Activated CD4-positive, alpha-beta T cell treated with anti-CD3 and anti-CD28 coated beads, Interleukin-2, amount 10 ng/mL, durations not matched to agents 24 days and 14 days (primary cell): ENCODE data around the gene TSHZ3. TPM values are rescaled to one million over a fixed set of nuclear protein-coding genes. Genes with fewer than 3 reads are reported as not detected.

ENCODE experiments used
- DNase-seq: peaks from one replicate; pipeline ENCODE4 v3.0.0; 2022
- H3K27ac Mint-ChIP-seq: one replicate; pipeline ENCODE4 v1.8.0; 2022; ENCODE audit warnings: mild to moderate bottlenecking, mixed read lengths
- H3K27me3 Mint-ChIP-seq: one replicate; pipeline ENCODE4 v1.8.0; 2022; ENCODE audit warnings: mixed read lengths
- H3K36me3 Mint-ChIP-seq: one replicate; pipeline ENCODE4 v1.8.0; 2022; ENCODE audit warnings: low read depth, mild to moderate bottlenecking, mixed read lengths
- H3K4me1 Mint-ChIP-seq: one replicate; pipeline ENCODE4 v1.8.0; 2021; ENCODE audit warnings: mixed read lengths
- H3K4me3 Mint-ChIP-seq: one replicate; pipeline ENCODE4 v1.8.0; 2022; ENCODE audit warnings: mild to moderate bottlenecking, moderate library complexity, mixed read lengths
- H3K9me3 Mint-ChIP-seq: one replicate; pipeline ENCODE4 v1.8.0; 2021; ENCODE audit warnings: mixed read lengths
- intact Hi-C: fragments of 100-400 bp; cut with micrococcal nuclease; formaldehyde crosslinking; loops from one replicate; pipeline ENCODE4 v1.15.1; 2023
- total RNA-seq: library from RNA; stranded (reverse); gene quantifications from 2 replicates; pipeline ENCODE4 v1.2.3, GENCODE V29; 2022

Gene TSHZ3
- total RNA-seq, 1 donor from 2014 or later: 1.6 TPM

DNA sequence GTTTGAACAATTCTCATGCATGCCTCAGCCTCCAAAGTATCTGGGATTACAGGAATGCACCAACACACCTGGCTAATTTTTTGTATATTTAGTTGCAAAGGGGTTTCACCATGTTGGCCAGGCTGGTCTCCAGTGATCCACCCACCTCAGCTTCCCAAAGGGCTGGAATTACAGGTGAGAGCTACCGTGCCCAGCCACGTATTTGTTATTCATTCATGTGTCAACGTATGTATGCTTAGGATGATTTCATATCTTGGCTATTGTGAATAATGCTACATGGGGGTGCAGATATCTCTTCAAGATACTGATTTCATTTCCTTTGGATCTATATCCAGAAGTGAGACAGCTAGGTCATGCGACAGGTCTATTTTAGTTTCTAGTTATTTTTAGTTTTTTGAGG lies 113.4 kb downstream of the TSHZ3 start:
- Mint-ChIP-seq H3K4me3 (no peak overlapping the region), H3K27me3 (peaks cover 31% of the 10 kb centered on the region), H3K4me1 (no peaks in the 10 kb centered on the region), H3K27ac (no peak overlapping the region), H3K36me3 (no peaks in the 10 kb centered on the region), H3K9me3 (no peaks in the 10 kb centered on the region)
- intact Hi-C loops: no loop called here
- no peak for DNase-seq

DNA sequence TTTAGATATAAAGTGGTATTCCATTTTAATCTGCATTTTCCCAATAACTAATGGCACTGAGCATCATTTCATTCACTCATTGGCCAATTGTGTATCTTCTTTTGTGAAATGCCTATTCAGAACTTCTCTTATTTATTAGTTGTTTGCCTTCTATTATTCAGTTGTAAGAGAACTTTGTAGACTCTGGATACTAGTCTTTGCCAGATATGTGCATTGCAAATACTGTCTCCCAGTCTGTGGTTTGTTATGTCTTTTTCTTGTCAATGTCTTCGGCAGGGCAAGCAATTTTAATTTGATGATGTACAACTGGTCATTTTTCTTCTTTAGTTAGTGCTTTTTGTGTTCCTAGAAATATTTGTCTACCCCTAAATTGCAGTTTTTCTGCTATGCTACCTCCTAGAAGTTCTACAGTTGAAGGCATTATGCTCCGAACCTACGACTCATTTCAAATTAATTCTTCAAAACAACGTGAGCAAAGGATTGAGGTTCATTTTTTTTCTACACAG lies 115.9 kb downstream of the TSHZ3 start:
- Mint-ChIP-seq H3K9me3 (no peaks in the 10 kb centered on the region), H3K4me1 (no peaks in the 10 kb centered on the region), H3K27me3 (peaks cover 30% of the 10 kb centered on the region), H3K36me3 (no peaks in the 10 kb centered on the region), H3K4me3 (no peak overlapping the region), H3K27ac (no peak overlapping the region)
- intact Hi-C loops: no loop called here
- peak; percentile 4 for DNase-seq

DNA sequence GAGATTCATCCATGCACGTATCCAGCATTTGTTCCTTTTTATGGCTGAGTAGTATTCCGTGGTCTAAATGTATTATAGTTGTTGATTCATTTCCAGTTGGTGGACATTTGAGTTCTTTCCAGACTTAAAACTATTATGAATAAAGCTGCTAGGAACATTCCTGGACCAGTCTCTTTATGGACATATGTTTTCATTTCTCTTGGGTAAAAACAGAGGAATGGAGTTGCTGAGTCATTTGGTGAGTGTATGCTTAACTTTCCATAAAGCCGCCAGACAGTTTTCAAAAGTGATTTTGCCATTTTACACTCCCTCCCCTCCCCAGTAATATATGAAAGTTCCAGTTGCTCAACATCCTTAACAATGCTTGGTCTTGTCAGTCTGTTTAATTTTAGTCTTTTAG lies 116.4 kb downstream of the TSHZ3 start:
- Mint-ChIP-seq H3K4me1 (no peaks in the 10 kb centered on the region), H3K4me3 (no peak overlapping the region), H3K9me3 (no peaks in the 10 kb centered on the region), H3K27me3 (peaks cover 31% of the 10 kb centered on the region), H3K27ac (no peak overlapping the region), H3K36me3 (no peaks in the 10 kb centered on the region)
- intact Hi-C loops: no loop called here
- DNase-seq: peak; percentile 1

DNA sequence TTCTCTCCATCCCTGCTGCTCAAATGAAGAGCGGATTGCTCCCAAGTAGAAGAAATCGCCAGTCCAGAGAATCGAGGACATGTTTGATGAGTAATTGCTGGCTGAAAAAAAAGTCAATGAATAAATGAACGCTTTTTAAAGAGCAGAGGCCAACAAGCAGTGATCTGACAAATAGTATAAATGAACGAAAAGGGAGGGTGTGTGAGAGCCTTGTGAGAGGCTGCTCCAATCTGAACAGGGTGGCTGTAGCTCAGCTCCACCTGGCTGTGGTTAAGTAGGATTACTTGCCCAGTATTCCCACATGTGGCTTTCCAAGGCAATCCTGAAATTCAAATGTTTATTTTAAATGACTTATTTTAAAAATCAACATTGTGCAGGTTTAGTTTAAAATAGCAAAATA lies 117.1 kb downstream of the TSHZ3 start:
- H3K9me3 Mint-ChIP-seq: no peaks in the 10 kb centered on the region
- H3K27me3 Mint-ChIP-seq: peaks cover 32% of the 10 kb centered on the region
- H3K4me1 Mint-ChIP-seq: no peaks in the 10 kb centered on the region
- no peak overlapping the region for H3K4me3 Mint-ChIP-seq
- intact Hi-C loops: no loop called here
- no peaks in the 10 kb centered on the region for H3K36me3 Mint-ChIP-seq
- DNase-seq: no peak
- no peak overlapping the region for H3K27ac Mint-ChIP-seq

DNA sequence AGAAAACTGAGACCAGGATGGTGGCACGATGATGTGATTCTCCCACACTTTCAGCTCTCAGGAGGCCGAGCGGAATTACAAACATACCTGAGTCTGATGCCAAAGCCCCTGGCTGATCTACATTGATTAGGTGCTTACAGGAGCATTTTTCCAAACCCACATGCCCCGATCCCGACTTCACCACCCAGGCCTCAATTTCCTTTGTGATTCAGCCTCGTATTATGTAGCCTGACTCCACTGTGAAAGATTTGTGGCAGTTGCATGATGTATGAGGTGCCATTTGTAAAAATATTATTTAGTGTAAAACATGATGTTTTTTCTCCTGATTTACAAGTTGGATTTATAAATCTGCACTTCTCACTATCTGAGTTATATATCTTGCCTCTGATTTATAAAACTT lies 118.0 kb downstream of the TSHZ3 start:
- peaks cover 29% of the 10 kb centered on the region for H3K27me3 Mint-ChIP-seq
- H3K4me3 Mint-ChIP-seq: no peak overlapping the region
- no peaks in the 10 kb centered on the region for H3K36me3 Mint-ChIP-seq
- no peaks in the 10 kb centered on the region for H3K4me1 Mint-ChIP-seq
- peaks cover 4% of the 10 kb centered on the region for H3K9me3 Mint-ChIP-seq
- no peak for DNase-seq
- intact Hi-C loops: no loop called here
- H3K27ac Mint-ChIP-seq: no peak overlapping the region

DNA sequence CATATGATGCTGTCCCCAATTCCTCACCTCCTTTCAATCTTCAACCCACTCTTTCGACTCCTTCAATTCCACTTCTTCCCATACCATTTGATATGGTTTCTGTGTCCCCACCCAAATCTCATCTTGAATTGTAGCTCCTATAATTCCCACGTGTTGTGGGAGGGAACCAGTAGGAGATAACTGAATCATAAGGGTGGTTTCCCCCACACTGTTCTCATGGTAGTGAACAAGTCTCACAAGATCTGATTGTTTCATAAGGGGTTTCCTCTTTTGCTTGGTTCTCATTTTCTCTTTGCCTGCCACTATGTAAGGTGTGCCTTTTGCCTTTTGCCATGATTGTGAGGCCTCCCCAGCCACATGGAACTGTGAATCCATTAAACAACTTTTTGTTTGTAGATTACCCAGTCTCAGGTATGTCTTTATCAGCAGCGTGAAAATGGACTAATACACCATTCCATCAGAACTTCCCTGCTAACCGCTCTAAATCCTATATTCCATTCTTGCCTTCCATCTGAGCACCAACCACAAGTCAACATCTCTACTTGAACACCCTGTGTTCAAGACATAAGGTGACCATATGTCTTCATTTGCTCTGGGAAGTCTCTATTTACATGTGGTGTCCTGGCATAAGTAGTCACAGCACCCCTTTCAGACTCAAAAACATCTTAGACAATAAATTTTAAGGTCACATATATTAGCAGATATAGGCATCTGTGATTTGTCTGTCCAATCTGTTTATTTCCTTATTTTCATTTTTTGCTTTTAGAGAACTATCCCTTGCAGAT lies 122.9 kb downstream of the TSHZ3 start:
- Mint-ChIP-seq H3K4me1 (peaks cover 5% of the 10 kb centered on the region), H3K27me3 (peaks cover 4% of the 10 kb centered on the region), H3K36me3 (no peaks in the 10 kb centered on the region), H3K4me3 (no peak overlapping the region), H3K27ac (no peak overlapping the region), H3K9me3 (peaks cover 12% of the 10 kb centered on the region)
- intact Hi-C loops: no loop called here
- peak; percentile 28 for DNase-seq
